ENCODE data around the gene MSANTD1. TPM values are rescaled to one million over a fixed set of nuclear protein-coding genes. Genes with fewer than 3 reads are reported as not detected.

MSANTD1 gene
- total RNA-seq, 1 donor from 2014 or later = 1.6 TPM

DNA sequence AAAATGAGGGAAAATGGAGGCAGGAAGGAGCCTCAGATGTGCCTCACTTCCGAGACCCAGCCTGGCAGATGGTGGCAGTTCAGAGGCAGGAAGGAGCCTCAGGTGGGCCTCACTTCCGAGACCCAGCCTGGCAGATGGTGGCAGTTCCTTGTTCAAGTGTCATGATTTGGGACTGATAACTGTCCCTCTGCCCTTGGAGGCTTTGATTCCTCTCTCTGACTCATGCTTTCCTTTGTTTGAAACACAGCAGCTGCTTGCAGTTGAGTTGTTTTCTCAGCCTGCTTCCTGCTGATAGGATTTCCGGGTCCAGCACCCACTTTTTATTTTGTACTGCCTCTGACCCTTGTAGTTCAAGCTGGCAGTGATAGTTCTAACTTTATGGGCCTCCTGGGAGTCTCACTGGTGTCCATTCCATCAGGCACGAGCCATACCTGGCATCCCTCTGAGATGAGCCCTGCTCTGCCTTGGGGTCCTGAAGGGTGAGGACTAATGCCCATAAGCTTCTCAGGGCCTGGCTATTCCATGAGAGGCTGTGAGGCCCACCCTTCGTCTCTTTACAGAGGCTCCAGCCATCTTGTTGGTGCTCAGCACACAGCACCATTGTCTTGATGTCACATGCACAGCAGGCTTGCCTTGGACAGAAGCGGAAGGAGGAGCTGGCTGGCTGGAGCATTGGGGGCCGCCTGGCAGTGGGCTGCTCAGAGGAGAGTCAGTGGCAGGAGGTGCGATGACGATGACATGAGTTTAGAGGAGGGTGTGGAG is 56.8 kb downstream of the MSANTD1 start:
- H3K4me1 Mint-ChIP-seq (ENCODE audit: low read depth, unreplicated experiment) = peaks cover 23% of the 10 kb centered on the region

More for the DNA sequence above, 56.8 kb downstream of the MSANTD1 start:
- Histone ChIP-seq H3K36me3 (ENCODE audit: insufficient read depth, low read length) (no peaks in the 10 kb centered on the region), H2AFZ (ENCODE audit: low read depth, low read length) (no peak overlapping the region), H3K79me2 (ENCODE audit: insufficient read depth, low read length) (peaks cover 75% of the 10 kb centered on the region), H3K27me3 (ENCODE audit: insufficient read depth, low read length) (no peaks in the 10 kb centered on the region), H3K9ac (ENCODE audit: low read length) (no peak overlapping the region), H4K20me1 (ENCODE audit: insufficient read depth, low read length) (peaks cover 94% of the 10 kb centered on the region), H3K4me1 (ENCODE audit: insufficient read depth, low read length) (peaks cover 15% of the 10 kb centered on the region), H3K9me3 (ENCODE audit: insufficient read depth, low read depth, low read length) (no peaks in the 10 kb centered on the region), H3K4me2 (ENCODE audit: low read length) (peak overlapping the region; percentile 65), H3K27ac (ENCODE audit: low read depth, low read length) (no peak overlapping the region), H3K4me3 (ENCODE audit: insufficient read depth, low read depth, low read length) (no peak overlapping the region)
- peak; percentile 32 for DNase-seq (ENCODE audit: low read depth)
- Mint-ChIP-seq H3K27me3 (ENCODE audit: low read depth, unreplicated experiment) (peaks cover 14% of the 10 kb centered on the region), H3K4me3 (ENCODE audit: unreplicated experiment) (no peak overlapping the region), H3K36me3 (ENCODE audit: low read depth, unreplicated experiment) (no peaks in the 10 kb centered on the region), H3K9me3 (ENCODE audit: unreplicated experiment) (no peaks in the 10 kb centered on the region), H3K27ac (ENCODE audit: unreplicated experiment) (peak overlapping the region; percentile 75)
- no peak for FAIRE-seq
- TF ChIP-seq, protein P1, sequence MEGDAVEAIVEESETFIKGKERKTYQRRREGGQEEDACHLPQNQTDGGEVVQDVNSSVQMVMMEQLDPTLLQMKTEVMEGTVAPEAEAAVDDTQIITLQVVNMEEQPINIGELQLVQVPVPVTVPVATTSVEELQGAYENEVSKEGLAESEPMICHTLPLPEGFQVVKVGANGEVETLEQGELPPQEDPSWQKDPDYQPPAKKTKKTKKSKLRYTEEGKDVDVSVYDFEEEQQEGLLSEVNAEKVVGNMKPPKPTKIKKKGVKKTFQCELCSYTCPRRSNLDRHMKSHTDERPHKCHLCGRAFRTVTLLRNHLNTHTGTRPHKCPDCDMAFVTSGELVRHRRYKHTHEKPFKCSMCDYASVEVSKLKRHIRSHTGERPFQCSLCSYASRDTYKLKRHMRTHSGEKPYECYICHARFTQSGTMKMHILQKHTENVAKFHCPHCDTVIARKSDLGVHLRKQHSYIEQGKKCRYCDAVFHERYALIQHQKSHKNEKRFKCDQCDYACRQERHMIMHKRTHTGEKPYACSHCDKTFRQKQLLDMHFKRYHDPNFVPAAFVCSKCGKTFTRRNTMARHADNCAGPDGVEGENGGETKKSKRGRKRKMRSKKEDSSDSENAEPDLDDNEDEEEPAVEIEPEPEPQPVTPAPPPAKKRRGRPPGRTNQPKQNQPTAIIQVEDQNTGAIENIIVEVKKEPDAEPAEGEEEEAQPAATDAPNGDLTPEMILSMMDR (IDR thresholded peaks at IDR 0.05; ENCODE audit: insufficient read depth, low read depth, low read length) = no peak
- TF ChIP-seq EZH2 (IDR thresholded peaks at IDR 0.05; ENCODE audit: insufficient read depth, low read length) = no peak

Other genes with a start within 250 kb of the MSANTD1 start
- not detected in 2 replicates for gene HTT-AS, start 174.6 kb upstream of the MSANTD1 start, total RNA-seq
- gene HTT, start 174.5 kb upstream of the MSANTD1 start, total RNA-seq = 62.8 and 65.2 TPM in 2 replicates
- 18.0 and 21.9 TPM in 2 replicates for gene RGS12, start 43.9 kb downstream of the MSANTD1 start, total RNA-seq
- 0.38 and 0.52 TPM in 2 replicates for gene HGFAC, start 192.8 kb downstream of the MSANTD1 start, total RNA-seq
- not detected in 2 replicates for gene DOK7, start 214.1 kb downstream of the MSANTD1 start, total RNA-seq